Right lobe of liver (tissue), 6 donors: ENCODE results near the gene PRDM16. TPM values are rescaled to one million over a fixed set of nuclear protein-coding genes. Genes with fewer than 3 reads are reported as not detected.

Experiments
- ATAC-seq, 4 donors: fragments of 200-7000 bp; cut with Tn5 transposase; one replicate each; pipeline ENCODE4 v1.9.1; 2020; ENCODE audit warnings: mild to moderate bottlenecking in 4 of 4, moderate library complexity in 4 of 4
- DNase-seq, 3 donors: peaks; one replicate each; pipeline ENCODE4 v3.0.0-alpha.2; 2020
- H3K27ac ChIP-seq, 3 donors: fragments of 200-600 bp; one replicate each; pipeline ENCODE4 v1.8.0; 2022
- H3K27me3 ChIP-seq, 2 donors: fragments of 200-600 bp; one replicate each; pipeline ENCODE4 v1.8.0; 2022
- H3K36me3 ChIP-seq, 4 donors: fragments of 200-600 bp; sonication (generic) in 1 of 4; one replicate each; pipeline versions ENCODE4 v1.5.1 to v1.8.0; 2017 to 2022; ENCODE audit warnings: control low read depth in 1 of 4
- H3K4me1 ChIP-seq, 4 donors: fragments of 200-600 bp; sonication (generic) in 1 of 4; one replicate each; pipeline versions ENCODE4 v1.5.1 to v1.8.0; 2017 to 2022; ENCODE audit warnings: control low read depth in 1 of 4
- H3K4me3 ChIP-seq, 3 donors: fragments of 200-600 bp; one replicate each; pipeline ENCODE4 v1.8.0; 2022
- H3K9me3 ChIP-seq, 4 donors: fragments of 200-600 bp; sonication (generic) in 1 of 4; one replicate each; pipeline versions ENCODE4 v1.5.1 to v1.8.0; 2017 to 2022; ENCODE audit warnings: control low read depth in 1 of 4
- POLR2A ChIP-seq: fragments of 450-650 bp; IDR thresholded peaks from one replicate; pipeline ENCODE4 v1.6.1; 2017; ENCODE audit warnings: antibody characterized with exemption, mild to moderate bottlenecking
- WGBS: methylation state at CpG from one replicate; pipeline ENCODE4 v1.1.6; 2018; ENCODE audit warnings: low coverage, low lambda C conversion rate; ENCODE audit not compliant: insufficient coverage; ENCODE audit errors: missing lambda C conversion rate; 5-methylcytosine and 5-hydroxymethylcytosine counted together
- intact Hi-C, 2 donors: fragments of 100-400 bp; cut with DNase I; formaldehyde crosslinking; loops; one replicate each; pipeline versions ENCODE4 v1.11.2 to v1.14.1; 2022
- total RNA-seq, 6 experiments: library from RNA; depleted of rRNA in 2 of 6; stranded (reverse); fragments of >200 nt in 2 of 6; fragmentation: NEBNext Ultra II Directional in 3 of 6; extraction: Animal tissue kit (Norgen Biotek cat#: 25700) in 3 of 6; gene quantifications; one replicate each; pipeline versions ENCODE4 v1.1.0 to v1.2.4, GENCODE V29; 2016 to 2023
- TF ChIP-seq, protein P1 (sequence below), 4 donors: fragments of 200-600 bp in 3 of 4; fragments of 450-650 bp in 1 of 4; IDR thresholded peaks; one replicate each; pipeline versions ENCODE4 v1.5.1 to v1.8.0; 2016 to 2022; ENCODE audit warnings: antibody characterized with exemption in 4 of 4, mild to moderate bottlenecking in 2 of 4
- donor health status: DM: no; HTN: yes; CAD: no.
- donor health status: DM: no; HTN: no; CAD: no.
- donor health status: DM: no; HTN: no; CAD: no.
- donor health status: DM: no; HTN: yes; CAD: no.
- donor health status: DM: no; HTN: yes; CAD: no.

Gene PRDM16
- total RNA-seq, 6 experiments from 2014 or later: 0.06 to 0.75 (median 0.28) TPM

DNA sequence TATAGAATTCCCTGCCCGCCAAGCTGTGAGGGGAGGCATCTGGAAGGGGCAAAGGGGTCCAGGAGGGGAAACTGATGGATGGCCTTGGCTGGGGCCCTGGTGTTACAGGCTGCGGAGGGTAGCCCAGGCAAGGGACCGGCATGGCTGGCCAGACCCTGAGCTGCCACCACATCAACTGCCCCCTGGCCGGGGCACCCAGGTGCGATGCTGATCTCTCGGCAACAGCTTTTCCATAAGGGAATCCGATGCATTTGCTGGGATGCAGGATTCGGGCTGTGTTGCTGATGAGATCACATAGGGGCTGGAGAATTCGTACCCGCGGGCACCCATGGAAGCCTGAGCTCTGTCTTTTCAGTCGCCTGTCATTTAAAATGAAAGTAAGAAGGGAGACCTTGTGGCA is 73.7 kb downstream of the PRDM16 start:
- WGBS: 50% methylated on average over 1 of the region's 12 CpGs
- DNase-seq (no peak), ATAC-seq (no peak)
- Histone ChIP-seq H3K36me3 (no peaks in the 10 kb centered on the region), H3K4me3 (no peak overlapping the region), H3K9me3 (no peaks in the 10 kb centered on the region), H3K4me1 (no peaks in the 10 kb centered on the region), H3K27ac (no peak overlapping the region), H3K27me3 (no peaks in the 10 kb centered on the region)
- TF ChIP-seq, protein P1, sequence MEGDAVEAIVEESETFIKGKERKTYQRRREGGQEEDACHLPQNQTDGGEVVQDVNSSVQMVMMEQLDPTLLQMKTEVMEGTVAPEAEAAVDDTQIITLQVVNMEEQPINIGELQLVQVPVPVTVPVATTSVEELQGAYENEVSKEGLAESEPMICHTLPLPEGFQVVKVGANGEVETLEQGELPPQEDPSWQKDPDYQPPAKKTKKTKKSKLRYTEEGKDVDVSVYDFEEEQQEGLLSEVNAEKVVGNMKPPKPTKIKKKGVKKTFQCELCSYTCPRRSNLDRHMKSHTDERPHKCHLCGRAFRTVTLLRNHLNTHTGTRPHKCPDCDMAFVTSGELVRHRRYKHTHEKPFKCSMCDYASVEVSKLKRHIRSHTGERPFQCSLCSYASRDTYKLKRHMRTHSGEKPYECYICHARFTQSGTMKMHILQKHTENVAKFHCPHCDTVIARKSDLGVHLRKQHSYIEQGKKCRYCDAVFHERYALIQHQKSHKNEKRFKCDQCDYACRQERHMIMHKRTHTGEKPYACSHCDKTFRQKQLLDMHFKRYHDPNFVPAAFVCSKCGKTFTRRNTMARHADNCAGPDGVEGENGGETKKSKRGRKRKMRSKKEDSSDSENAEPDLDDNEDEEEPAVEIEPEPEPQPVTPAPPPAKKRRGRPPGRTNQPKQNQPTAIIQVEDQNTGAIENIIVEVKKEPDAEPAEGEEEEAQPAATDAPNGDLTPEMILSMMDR (IDR thresholded peaks at IDR 0.05): no peak
- no peak for TF ChIP-seq POLR2A
- intact Hi-C loops: no loop called here

DNA sequence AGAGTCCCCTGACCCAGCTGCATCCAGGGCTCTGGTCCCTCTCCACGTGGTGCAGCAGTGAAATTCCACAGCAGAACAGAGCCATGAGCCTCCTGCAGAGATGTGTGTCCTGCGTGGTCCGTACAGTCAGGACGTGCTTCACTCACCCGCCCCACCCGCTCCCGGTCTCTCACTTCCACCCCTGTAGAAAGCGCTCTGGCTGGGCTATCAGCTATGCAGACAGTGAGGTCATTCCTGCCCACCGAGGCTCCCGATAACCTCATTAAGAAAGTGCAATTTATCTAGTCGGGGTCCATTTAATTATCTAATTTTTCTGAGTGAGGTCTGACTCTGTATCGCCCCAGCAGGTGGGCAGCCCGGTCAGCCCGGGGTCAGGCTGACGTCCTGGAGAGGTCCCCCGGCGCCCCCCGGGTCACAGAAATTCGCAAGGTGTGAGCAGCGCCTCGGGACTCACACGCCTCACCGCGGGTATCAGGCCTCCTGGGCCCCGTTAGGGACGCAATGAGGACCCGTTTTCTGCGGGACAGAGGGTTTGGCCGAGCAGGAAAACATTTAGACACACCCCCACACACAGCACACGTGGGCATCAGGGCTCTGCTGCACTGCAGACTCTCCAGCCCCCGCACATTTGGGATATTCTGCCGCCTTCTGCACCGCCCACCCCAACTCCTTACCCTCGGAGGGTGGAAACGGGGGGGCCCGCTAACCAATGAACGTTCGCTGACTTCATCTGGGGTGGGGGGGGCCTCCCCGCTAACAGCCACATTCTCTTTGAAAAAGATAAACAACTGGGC is 76.7 kb downstream of the PRDM16 start:
- TF ChIP-seq, protein P1 (IDR thresholded peaks at IDR 0.05): no peak
- TF ChIP-seq POLR2A: no peak
- Histone ChIP-seq H3K27me3 (no peaks in the 10 kb centered on the region), H3K9me3 (no peaks in the 10 kb centered on the region), H3K4me1 (no peaks in the 10 kb centered on the region), H3K36me3 (no peaks in the 10 kb centered on the region), H3K4me3 (no peak overlapping the region), H3K27ac (no peak overlapping the region)
- 57% methylated on average over 20 of the region's 39 CpGs for WGBS
- intact Hi-C loops: no loop called here
- no peak for ATAC-seq
- DNase-seq: no peak

DNA sequence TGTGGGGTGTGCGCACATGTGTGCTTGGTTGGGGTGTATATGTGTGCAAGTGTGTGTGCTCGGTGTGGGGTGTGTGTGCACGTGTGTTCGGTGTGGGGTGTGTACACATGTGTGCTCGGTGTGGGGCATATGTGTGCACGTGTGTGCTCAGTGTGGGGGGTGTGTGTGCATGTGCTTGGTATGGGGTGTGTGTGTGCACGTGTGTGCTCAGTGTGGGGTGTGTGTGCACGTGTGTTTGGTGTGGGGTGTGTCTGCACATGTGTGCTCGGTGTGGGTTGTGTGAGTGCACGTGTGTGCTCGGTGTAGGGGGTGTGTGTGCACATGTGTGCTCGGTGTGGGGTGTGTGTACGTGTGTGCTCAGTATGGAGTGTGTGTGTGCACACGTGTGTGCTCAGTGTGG is 77.5 kb downstream of the PRDM16 start:
- Histone ChIP-seq H3K9me3 (no peaks in the 10 kb centered on the region), H3K27ac (no peak overlapping the region), H3K4me1 (no peaks in the 10 kb centered on the region), H3K27me3 (no peaks in the 10 kb centered on the region), H3K4me3 (no peak overlapping the region), H3K36me3 (no peaks in the 10 kb centered on the region)
- TF ChIP-seq, protein P1 (IDR thresholded peaks at IDR 0.05): no peak
- no peak for TF ChIP-seq POLR2A
- 76% methylated on average over 9 of the region's 14 CpGs for WGBS
- DNase-seq (no peak), ATAC-seq (no peak)
- intact Hi-C loops: no loop called here

DNA sequence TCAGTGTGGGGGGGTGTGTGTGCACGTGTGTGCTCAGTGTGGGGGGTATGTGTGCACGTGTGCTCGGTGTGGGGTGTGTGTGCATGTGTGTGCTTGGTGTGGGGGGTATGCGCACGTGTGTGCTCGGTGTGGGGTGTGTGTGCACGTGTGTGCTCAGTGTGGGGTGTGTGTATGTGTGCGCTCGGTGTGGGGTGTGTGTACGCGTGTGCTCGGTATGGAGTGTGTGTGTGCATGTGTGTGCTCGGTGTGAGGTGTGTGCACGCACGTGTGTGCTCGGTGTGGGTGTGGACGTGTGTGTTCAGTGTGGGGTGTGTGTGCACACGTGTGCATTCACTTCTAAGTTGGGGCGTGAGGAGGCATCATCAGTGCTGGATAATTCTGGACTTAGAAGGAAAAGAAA is 77.9 kb downstream of the PRDM16 start:
- no peaks in the 10 kb centered on the region for H3K9me3 ChIP-seq

More for the DNA sequence above, 77.9 kb downstream of the PRDM16 start:
- Histone ChIP-seq H3K27ac (no peak overlapping the region), H3K4me1 (no peaks in the 10 kb centered on the region), H3K27me3 (no peaks in the 10 kb centered on the region), H3K36me3 (no peaks in the 10 kb centered on the region), H3K4me3 (no peak overlapping the region)
- intact Hi-C loops: no loop called here
- no peak for TF ChIP-seq POLR2A
- TF ChIP-seq, protein P1 (IDR thresholded peaks at IDR 0.05): no peak
- DNase-seq (no peak), ATAC-seq (no peak)
- 82% methylated on average over 15 of the region's 19 CpGs for WGBS
